Dermis lymphatic vessel endothelial cell (primary cell): ENCODE results near the gene CDH6. TPM values are rescaled to one million over a fixed set of nuclear protein-coding genes. Genes with fewer than 3 reads are reported as not detected.

Source experiments
- total RNA-seq: library from RNA; depleted of rRNA; stranded (reverse); fragments of >200 nt; gene quantifications from 2 replicates; pipeline ENCODE4 v1.2.1, GENCODE V29; 2014

Gene CDH6
- 0.22 TPM in 1 of 2 replicates, not detected in the other for total RNA-seq

GRCh38 chr5:31193591-31194467 lies at the start of gene CDH6:
TSS of gene CDH6 (plus strand) at chr5:31193686. CDS start at chr5:31267474, 73,788 bp downstream.

